Measurements from ENCODE around the gene DRC7.

DNA sequence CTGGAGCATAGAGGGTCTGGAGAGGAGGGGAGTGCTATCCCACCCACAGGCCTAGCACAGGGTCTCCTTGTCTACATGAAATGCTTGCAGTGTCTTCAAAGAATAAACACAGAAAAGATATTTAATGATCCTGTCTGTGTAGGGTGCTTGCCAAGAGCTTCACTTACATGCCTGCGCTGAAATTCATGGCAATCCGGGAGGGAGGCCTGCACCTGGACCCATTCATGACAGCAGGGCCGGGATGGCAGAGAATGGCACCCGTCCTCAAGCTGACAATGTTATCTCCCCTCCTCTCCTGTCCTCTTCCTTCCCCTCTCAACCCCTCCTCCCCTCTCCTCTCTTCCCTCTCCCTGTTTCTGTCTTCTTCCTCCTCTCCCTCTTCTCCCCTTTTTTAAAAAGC, 24.4 kb upstream of the DRC7 start:
- no peak for TF ChIP-seq POLR2A (IDR thresholded peaks at IDR 0.05)
- TF ChIP-seq, protein P1, sequence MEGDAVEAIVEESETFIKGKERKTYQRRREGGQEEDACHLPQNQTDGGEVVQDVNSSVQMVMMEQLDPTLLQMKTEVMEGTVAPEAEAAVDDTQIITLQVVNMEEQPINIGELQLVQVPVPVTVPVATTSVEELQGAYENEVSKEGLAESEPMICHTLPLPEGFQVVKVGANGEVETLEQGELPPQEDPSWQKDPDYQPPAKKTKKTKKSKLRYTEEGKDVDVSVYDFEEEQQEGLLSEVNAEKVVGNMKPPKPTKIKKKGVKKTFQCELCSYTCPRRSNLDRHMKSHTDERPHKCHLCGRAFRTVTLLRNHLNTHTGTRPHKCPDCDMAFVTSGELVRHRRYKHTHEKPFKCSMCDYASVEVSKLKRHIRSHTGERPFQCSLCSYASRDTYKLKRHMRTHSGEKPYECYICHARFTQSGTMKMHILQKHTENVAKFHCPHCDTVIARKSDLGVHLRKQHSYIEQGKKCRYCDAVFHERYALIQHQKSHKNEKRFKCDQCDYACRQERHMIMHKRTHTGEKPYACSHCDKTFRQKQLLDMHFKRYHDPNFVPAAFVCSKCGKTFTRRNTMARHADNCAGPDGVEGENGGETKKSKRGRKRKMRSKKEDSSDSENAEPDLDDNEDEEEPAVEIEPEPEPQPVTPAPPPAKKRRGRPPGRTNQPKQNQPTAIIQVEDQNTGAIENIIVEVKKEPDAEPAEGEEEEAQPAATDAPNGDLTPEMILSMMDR (IDR thresholded peaks at IDR 0.05): no peak

All from esophagus squamous epithelium (tissue), 4 donors.